GM12878 (cell line): ENCODE results near the gene ST7. TPM values are rescaled to one million over a fixed set of nuclear protein-coding genes. Genes with fewer than 3 reads are reported as not detected.

ENCODE experiments used
- BCL11A ChIP-seq: IDR thresholded peaks from 2 replicates; pipeline ENCODE4 v1.6.1; 2011; ENCODE audit warnings: low read depth, low read length
- BRCA1 ChIP-seq: IDR thresholded peaks from 2 replicates; pipeline ENCODE4 v1.6.1; 2011; ENCODE audit warnings: low read depth, low read length, improper control_type of control experiment
- CEBPZ ChIP-seq: fragments of 150-350 bp; IDR thresholded peaks from 2 replicates; pipeline ENCODE4 v1.6.1; 2016; ENCODE audit warnings: low read depth, low read length
- DPF2 ChIP-seq: fragments of 450-650 bp; IDR thresholded peaks from 2 replicates; pipeline ENCODE4 v1.6.1; 2017; ENCODE audit warnings: mild to moderate bottlenecking
- EED ChIP-seq: sonication (generic); IDR thresholded peaks from 2 replicates; pipeline ENCODE4 v1.6.1; 2016; ENCODE audit warnings: antibody characterized with exemption, low read depth
- EGR1 ChIP-seq, 2 experiments: IDR thresholded peaks; 1 replicate in 1 of 2; 2 replicates in 1 of 2; pipeline ENCODE4 v1.6.1; 2011 to 2012; ENCODE audit warnings: low read depth in 2 of 2, low read length in 2 of 2, borderline replicate concordance in 1 of 2, mild to moderate bottlenecking in 1 of 2, moderate library complexity in 1 of 2
- EP300 ChIP-seq, 2 experiments: fragments of 150-350 bp in 1 of 2; IDR thresholded peaks; 2 replicates each; pipeline ENCODE4 v1.6.1; 2011 to 2012; ENCODE audit warnings: low read depth in 2 of 2, low read length in 2 of 2, borderline replicate concordance in 1 of 2, improper control_type of control experiment in 1 of 2, inconsistent platforms in 1 of 2; ENCODE audit not compliant: control insufficient read depth in 1 of 2
- FOXK2 ChIP-seq: fragments of 450-650 bp; IDR thresholded peaks from 2 replicates; pipeline ENCODE4 v1.6.1; 2017; ENCODE audit warnings: mild to moderate bottlenecking, moderate library complexity
- IKZF1 ChIP-seq: fragments of 450-650 bp; conservative IDR thresholded peaks from 2 replicates; pipeline ENCODE4 v1.6.1; 2017; ENCODE audit warnings: antibody characterized with exemption, mild to moderate bottlenecking
- MEF2B ChIP-seq: fragments of 450-650 bp; IDR thresholded peaks from 2 replicates; pipeline ENCODE4 v1.6.1; 2018; ENCODE audit warnings: mild to moderate bottlenecking, moderate library complexity; ENCODE audit not compliant: partially characterized antibody, poor library complexity, severe bottlenecking
- MYC ChIP-seq: IDR thresholded peaks from 2 replicates; pipeline ENCODE4 v1.6.1; 2011; ENCODE audit warnings: mild to moderate bottlenecking, low read length, moderate library complexity, inconsistent platforms; ENCODE audit not compliant: insufficient read depth, insufficient replicate concordance, insufficient read length, severe bottlenecking
- NFIC ChIP-seq: IDR thresholded peaks from 2 replicates; pipeline ENCODE4 v1.6.1; 2012; ENCODE audit warnings: low read depth, mild to moderate bottlenecking, inconsistent platforms, low read length, moderate library complexity
- PKNOX1 ChIP-seq: fragments of 450-650 bp; IDR thresholded peaks from 2 replicates; pipeline ENCODE4 v1.6.1; 2016; ENCODE audit warnings: mild to moderate bottlenecking
- POU2F2 ChIP-seq: IDR thresholded peaks from 3 replicates; pipeline ENCODE4 v1.6.1; 2011; ENCODE audit warnings: low read depth, mild to moderate bottlenecking, low read length, borderline replicate concordance
- PRDM15 ChIP-seq: fragments of 450-650 bp; formaldehyde crosslinking; IDR thresholded peaks from 2 replicates; pipeline ENCODE4 v1.4.0; 2020; ENCODE audit warnings: mild to moderate bottlenecking, moderate library complexity
- RELB ChIP-seq: fragments of 450-650 bp; IDR thresholded peaks from 2 replicates; pipeline ENCODE4 v1.6.1; 2017; ENCODE audit warnings: low read depth, mild to moderate bottlenecking, moderate library complexity
- SIN3A ChIP-seq: IDR thresholded peaks from 2 replicates; pipeline ENCODE4 v1.6.1; 2012; ENCODE audit warnings: low read depth, low read length, improper control_type of control experiment
- TCF3 ChIP-seq: IDR thresholded peaks from 2 replicates; pipeline ENCODE4 v1.6.1; 2012; ENCODE audit warnings: low read depth, mild to moderate bottlenecking, low read length, borderline replicate concordance; ENCODE audit not compliant: insufficient read depth
- ZNF274 ChIP-seq: IDR thresholded peaks from one replicate; pipeline ENCODE4 v1.8.0; 2011; ENCODE audit not compliant: insufficient read length, insufficient read depth
- polyA plus RNA-seq, 11 experiments: library from polyadenylated mRNA; depleted of rRNA in 4 of 11; unstranded in 6 of 11; stranded (reverse) in 5 of 11; fragments of >200 nt; fragmentation: Nextera tagmentation in 4 of 11; fragmentation: Illumina TruSeq in 1 of 11; extraction: Ambion mirVana in 4 of 11; extraction: Trizol in 1 of 11; gene quantifications; 1 replicate in 1 of 11; 2 replicates in 10 of 11; pipeline versions ENCODE4 v1.2.1 to v1.2.3, GENCODE V29; 2011 to 2016; ENCODE audit warnings: inconsistent platforms in 2 of 11, missing spikeins in 2 of 11, low read depth in 1 of 11
- total RNA-seq, 4 experiments: library from RNA; depleted of rRNA in 3 of 4; stranded (reverse); fragments of >200 nt in 3 of 4; fragmentation: Illumina TruSeq in 1 of 4; extraction: Trizol in 1 of 4; gene quantifications; 2 replicates each; pipeline versions ENCODE4 v1.2.1 to v1.2.3, GENCODE V29; 2013 to 2021

ST7 gene
- total and polyA plus RNA-seq, 10 of the 15 experiments (the other 5 are each of a cell fraction or from before 2014, with no cell fraction given) = 27.7 to 76.4 (median 53.6) TPM

- peak in 1 of 2 experiments; percentile 24; a peak in 1 of 4 replicates for TF ChIP-seq EP300 (IDR thresholded peaks at IDR 0.05; ENCODE audit: borderline replicate concordance in 1 of 2, control insufficient read depth in 1 of 2, low read depth in 2 of 2, low read length in 2 of 2)
- TF ChIP-seq NFIC = peak; percentile 72
- no peak for TF ChIP-seq BRCA1
- no peak for TF ChIP-seq FOXK2
- no peak for TF ChIP-seq CEBPZ
- TF ChIP-seq IKZF1 = peak; percentile 75
- no peak for TF ChIP-seq MYC
- peak; percentile 50 for TF ChIP-seq MEF2B
- TF ChIP-seq RELB = peak; percentile 47; the same call in 1 of the 2 replicates
- TF ChIP-seq SIN3A = no peak
- TF ChIP-seq PRDM15 (CRISPR knock-in tag) = no peak
- peak; percentile 76 for TF ChIP-seq PKNOX1
- no peak for TF ChIP-seq TCF3
- TF ChIP-seq ZNF274 = no peak
- no peak for TF ChIP-seq BCL11A
- TF ChIP-seq DPF2 = 0 out of 2 replicates have a peak, but pooled peaks have one; percentile 57
- peak; percentile 34; the same call in 1 of the 3 replicates for TF ChIP-seq POU2F2
- no peak for TF ChIP-seq EGR1 (IDR thresholded peaks at IDR 0.05; ENCODE audit: borderline replicate concordance in 1 of 2, low read depth in 2 of 2, low read length in 2 of 2)
- TF ChIP-seq EED = peak; percentile 55
These were observed 17.1 kb downstream of the ST7 start (continued) for GRCh38 chr7:116970238-116970910.
